ENCODE measurements around the gene INSL3. TPM values are rescaled to one million over a fixed set of nuclear protein-coding genes. Genes with fewer than 3 reads are reported as not detected.

Gene INSL3
- total and polyA plus RNA-seq, 2 donors (not counting 3 experiments of a cell fraction or from before 2014, with no cell fraction given), result not detected

DNA sequence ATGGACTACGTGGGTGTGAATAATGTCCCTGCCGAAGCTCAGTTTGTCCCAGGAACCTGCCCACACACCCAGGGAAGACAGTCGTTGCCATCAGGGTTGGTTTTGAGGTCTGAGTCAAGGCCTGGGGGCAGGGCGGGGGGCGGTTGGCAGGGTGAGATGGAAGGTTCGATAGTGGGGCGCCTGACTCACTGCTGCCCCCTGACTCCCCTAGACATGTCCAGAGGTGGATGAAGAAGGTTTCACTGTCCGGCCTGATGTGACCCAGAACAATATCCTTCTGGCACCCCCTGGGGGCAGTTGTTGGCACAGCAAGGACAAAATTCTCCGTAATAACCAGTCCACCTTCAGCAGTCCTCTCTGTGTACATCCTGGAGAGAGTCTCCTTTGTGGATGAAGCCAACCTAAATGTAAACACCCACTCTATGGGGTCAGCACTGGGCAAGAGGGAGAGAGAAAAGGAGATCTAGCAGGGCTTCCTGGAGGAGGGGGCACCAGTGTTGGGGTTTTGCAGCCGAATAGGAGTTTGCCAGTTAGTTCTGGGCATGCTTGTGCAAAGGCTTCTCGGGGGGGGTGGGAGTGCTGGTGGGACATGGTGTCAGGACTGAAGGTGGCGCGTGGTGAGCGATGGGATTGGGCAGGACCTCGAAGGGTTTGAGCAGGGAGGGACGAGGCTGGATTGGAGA is 45.9 kb downstream of the INSL3 start:
- Histone ChIP-seq H4K20me1 (replicated peaks; ENCODE audit: control insufficient read depth, extremely low read depth, insufficient read depth, low read length) (no peaks in the 10 kb centered on the region), H3K9me1 (replicated peaks; ENCODE audit: control insufficient read depth, extremely low read depth, insufficient read depth, low read length) (no peaks in the 10 kb centered on the region), H3K36me3 (ENCODE audit: control insufficient read depth in 2 of 2, extremely low read depth in 1 of 2, insufficient read depth in 2 of 2, low read length in 2 of 2) (no peaks in the 10 kb centered on the region), H3K4me2 (ENCODE audit: insufficient read depth, low read length) (no peak overlapping the region), H2AFZ (ENCODE audit: low read depth, low read length) (no peak overlapping the region), H3K27ac (ENCODE audit: insufficient read depth, low read depth, low read length) (no peak overlapping the region), H3K9me3 (replicated peaks; ENCODE audit: control insufficient read depth, insufficient read depth, low read length) (no peaks in the 10 kb centered on the region), H3K27me3 (ENCODE audit: control insufficient read depth in 2 of 2, insufficient read depth in 2 of 2, low read length in 2 of 2) (no peaks in the 10 kb centered on the region), H3K4me1 (ENCODE audit: control insufficient read depth, extremely low read depth, insufficient read depth, low read length) (no peaks in the 10 kb centered on the region), H3K4me3 (replicated peaks in 1 of 3; ENCODE audit: insufficient read depth in 1 of 3, low read depth in 1 of 3, low read length in 3 of 3) (no peak overlapping the region), H3K79me2 (ENCODE audit: control insufficient read depth, insufficient read depth, low read length) (no peaks in the 10 kb centered on the region), H3K9ac (replicated peaks; ENCODE audit: extremely low read depth, insufficient read depth, low read length) (no peak overlapping the region)
- DNase-seq (ENCODE audit: low read depth, low spot score), result peak; percentile 32
- dilution Hi-C loops (cut with MboI; ENCODE audit: extremely low pct_ligation_motif_present, low sequenced_read_pairs), result no loop called here
- ChIA-PET POLR2A (no interaction called here), CTCF (interaction anchor here (0.8 to 3.4 kb wide), 16 partner anchors 8 to 343 kb away, joined by 3 to 18 read pairs (median 4); partner anchors contain the start of gene RPL18A)
- intact Hi-C loops (cut with micrococcal nuclease), result loop anchor here (5.0 kb wide), 1 partner anchor 323 kb away; no protein-coding TSS in a partner anchor
- no peak for TF ChIP-seq POLR2AphosphoS5 (IDR thresholded peaks at IDR 0.05; ENCODE audit: insufficient read depth, low read depth, low read length)
- TF ChIP-seq, protein P1, sequence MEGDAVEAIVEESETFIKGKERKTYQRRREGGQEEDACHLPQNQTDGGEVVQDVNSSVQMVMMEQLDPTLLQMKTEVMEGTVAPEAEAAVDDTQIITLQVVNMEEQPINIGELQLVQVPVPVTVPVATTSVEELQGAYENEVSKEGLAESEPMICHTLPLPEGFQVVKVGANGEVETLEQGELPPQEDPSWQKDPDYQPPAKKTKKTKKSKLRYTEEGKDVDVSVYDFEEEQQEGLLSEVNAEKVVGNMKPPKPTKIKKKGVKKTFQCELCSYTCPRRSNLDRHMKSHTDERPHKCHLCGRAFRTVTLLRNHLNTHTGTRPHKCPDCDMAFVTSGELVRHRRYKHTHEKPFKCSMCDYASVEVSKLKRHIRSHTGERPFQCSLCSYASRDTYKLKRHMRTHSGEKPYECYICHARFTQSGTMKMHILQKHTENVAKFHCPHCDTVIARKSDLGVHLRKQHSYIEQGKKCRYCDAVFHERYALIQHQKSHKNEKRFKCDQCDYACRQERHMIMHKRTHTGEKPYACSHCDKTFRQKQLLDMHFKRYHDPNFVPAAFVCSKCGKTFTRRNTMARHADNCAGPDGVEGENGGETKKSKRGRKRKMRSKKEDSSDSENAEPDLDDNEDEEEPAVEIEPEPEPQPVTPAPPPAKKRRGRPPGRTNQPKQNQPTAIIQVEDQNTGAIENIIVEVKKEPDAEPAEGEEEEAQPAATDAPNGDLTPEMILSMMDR (IDR thresholded peaks at IDR 0.05; ENCODE audit: extremely low read depth in 1 of 2, insufficient read depth in 1 of 2, low read depth in 1 of 2, low read length in 2 of 2), result peak; percentile 54 to 56
- TF ChIP-seq MAX (IDR thresholded peaks at IDR 0.05; ENCODE audit: insufficient read depth, insufficient read length), result no peak
- peak; percentile 85 for FAIRE-seq
- BruUV-seq (replicated peaks), result no TSS peak

GRCh38 chr19:17772172-17772571 is 49.1 kb downstream of the INSL3 start:
- Histone ChIP-seq H3K27me3 (ENCODE audit: control insufficient read depth in 2 of 2, insufficient read depth in 2 of 2, low read length in 2 of 2) (no peaks in the 10 kb centered on the region), H3K79me2 (ENCODE audit: control insufficient read depth, insufficient read depth, low read length) (no peaks in the 10 kb centered on the region), H2AFZ (ENCODE audit: low read depth, low read length) (no peak overlapping the region), H3K36me3 (ENCODE audit: control insufficient read depth in 2 of 2, extremely low read depth in 1 of 2, insufficient read depth in 2 of 2, low read length in 2 of 2) (no peaks in the 10 kb centered on the region), H3K27ac (ENCODE audit: insufficient read depth, low read depth, low read length) (no peak overlapping the region), H3K9me3 (replicated peaks; ENCODE audit: control insufficient read depth, insufficient read depth, low read length) (no peaks in the 10 kb centered on the region), H3K4me1 (ENCODE audit: control insufficient read depth, extremely low read depth, insufficient read depth, low read length) (no peaks in the 10 kb centered on the region), H3K9ac (replicated peaks; ENCODE audit: extremely low read depth, insufficient read depth, low read length) (no peak overlapping the region), H3K4me3 (replicated peaks in 1 of 3; ENCODE audit: insufficient read depth in 1 of 3, low read depth in 1 of 3, low read length in 3 of 3) (no peak overlapping the region), H4K20me1 (replicated peaks; ENCODE audit: control insufficient read depth, extremely low read depth, insufficient read depth, low read length) (no peaks in the 10 kb centered on the region), H3K9me1 (replicated peaks; ENCODE audit: control insufficient read depth, extremely low read depth, insufficient read depth, low read length) (no peaks in the 10 kb centered on the region), H3K4me2 (ENCODE audit: insufficient read depth, low read length) (no peak overlapping the region)
- no peak for FAIRE-seq
- dilution Hi-C loops (cut with MboI; ENCODE audit: extremely low pct_ligation_motif_present, low sequenced_read_pairs), result no loop called here
- no peak for DNase-seq (ENCODE audit: low read depth, low spot score)
- ChIA-PET POLR2A (no interaction called here), CTCF (interaction anchor here (1.0 to 1.2 kb wide), 3 partner anchors 12 to 69 kb away, joined by 4 to 5 read pairs (median 4); no protein-coding TSS in a partner anchor)
- intact Hi-C loops (cut with micrococcal nuclease), result no loop called here
- TF ChIP-seq EZH2 (IDR thresholded peaks at IDR 0.05; ENCODE audit: borderline replicate concordance, low read depth, low read length, severe bottlenecking), result no peak
- BruUV-seq (replicated peaks), result no TSS peak
